ENCODE data around the gene PDZRN4.

Gene PDZRN4

GRCh38 chr12:41193311-41193710 is 5.2 kb downstream of the PDZRN4 start:
- DNase-seq (ENCODE audit: low read depth): no peak
- H3K4me3 ChIP-seq (replicated peaks; ENCODE audit: low read depth, low read length): no peak overlapping the region
- TF ChIP-seq CTCF (IDR thresholded peaks at IDR 0.05; ENCODE audit: low read length, missing control alignments): no peak

- no peak for DNase-seq (ENCODE audit: low read depth)
- TF ChIP-seq CTCF (IDR thresholded peaks at IDR 0.05; ENCODE audit: low read length, missing control alignments): no peak
- no peak overlapping the region for H3K4me3 ChIP-seq (replicated peaks; ENCODE audit: low read depth, low read length)
Observed at GRCh38 chr12:41202051-41202450, 13.9 kb downstream of the PDZRN4 start.

DNA sequence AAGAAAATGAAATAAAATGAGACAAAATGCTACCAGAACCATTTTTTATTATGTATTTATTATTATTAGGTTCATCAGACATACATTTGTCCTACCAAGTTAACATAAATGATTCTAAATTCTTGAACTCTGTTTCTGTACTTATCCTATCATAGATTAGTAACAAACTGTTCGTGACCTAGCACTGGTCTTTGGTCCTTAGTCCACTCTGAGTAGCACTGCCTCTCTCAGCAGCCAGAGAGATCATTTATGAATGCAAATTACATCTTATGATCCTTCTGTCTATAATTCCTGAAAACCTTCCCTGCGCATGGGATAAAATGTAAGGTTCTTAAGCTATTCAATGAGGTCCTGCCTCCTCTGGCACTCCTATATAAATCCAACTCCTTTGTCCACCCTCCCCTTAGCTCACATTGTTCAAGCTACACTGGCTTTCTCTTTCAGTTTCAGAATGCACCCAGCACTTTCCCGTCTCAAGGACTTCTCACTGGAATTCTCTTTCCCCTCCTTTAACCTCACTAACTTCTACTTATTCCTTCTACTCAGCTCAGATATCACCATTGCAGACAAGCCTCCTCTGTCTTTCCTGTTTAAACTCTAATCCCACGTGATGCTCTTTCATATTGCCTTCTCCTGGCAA is 17.1 kb downstream of the PDZRN4 start:
- TF ChIP-seq CTCF (IDR thresholded peaks at IDR 0.05; ENCODE audit: low read length, missing control alignments): no peak
- DNase-seq (ENCODE audit: low read depth): no peak

DNA sequence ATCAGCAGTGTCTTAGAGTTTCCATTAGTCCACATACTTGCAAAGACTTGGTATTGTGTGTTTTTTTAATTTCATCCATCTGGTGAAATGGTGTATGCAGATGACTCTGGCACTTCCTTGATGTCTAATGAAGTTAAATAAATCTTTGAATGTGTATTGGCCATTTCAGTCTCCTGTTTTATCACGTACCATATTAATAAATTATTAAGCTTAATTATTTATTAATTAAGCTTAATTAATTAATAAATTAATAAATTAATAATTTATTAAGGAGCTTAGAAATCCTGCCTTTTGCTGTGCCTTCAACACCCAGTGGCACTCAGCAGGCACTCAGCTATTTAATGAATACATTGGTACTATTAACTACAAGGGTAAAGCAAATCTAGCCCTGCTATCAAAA is 18.2 kb downstream of the PDZRN4 start:
- no peak overlapping the region for H3K4me3 ChIP-seq (replicated peaks; ENCODE audit: low read depth, low read length)
- no peak for DNase-seq (ENCODE audit: low read depth)
- TF ChIP-seq CTCF (IDR thresholded peaks at IDR 0.05; ENCODE audit: low read length, missing control alignments): no peak

More for the DNA sequence above, 17.1 kb downstream of the PDZRN4 start:
- no peak overlapping the region for H3K4me3 ChIP-seq (replicated peaks; ENCODE audit: low read depth, low read length)

DNA sequence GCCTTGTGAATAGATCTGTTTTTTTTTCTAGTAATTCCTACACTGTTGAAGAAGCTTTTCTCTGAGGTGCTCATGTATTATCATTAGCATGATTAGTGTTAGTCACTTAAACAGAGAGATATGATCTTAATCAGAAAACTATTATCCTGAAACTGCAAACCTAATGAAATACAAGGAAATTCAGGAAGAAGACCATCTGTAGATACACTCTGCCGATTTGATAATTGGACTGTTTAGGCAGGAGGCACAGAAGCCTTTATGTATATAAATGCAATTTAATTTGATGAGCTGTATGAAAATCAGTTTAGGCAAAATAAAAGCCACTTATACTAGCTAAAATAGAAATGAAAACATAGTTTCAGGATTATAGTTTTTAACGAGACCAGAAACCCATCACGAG is 23.3 kb downstream of the PDZRN4 start:
- TF ChIP-seq CTCF (IDR thresholded peaks at IDR 0.05; ENCODE audit: low read length, missing control alignments): no peak
- no peak overlapping the region for H3K4me3 ChIP-seq (replicated peaks; ENCODE audit: low read depth, low read length)
- no peak for DNase-seq (ENCODE audit: low read depth)

GRCh38 chr12:41212625-41213024 is 24.5 kb downstream of the PDZRN4 start:
- no peak for DNase-seq (ENCODE audit: low read depth)
- no peak overlapping the region for H3K4me3 ChIP-seq (replicated peaks; ENCODE audit: low read depth, low read length)
- TF ChIP-seq CTCF (IDR thresholded peaks at IDR 0.05; ENCODE audit: low read length, missing control alignments): no peak

DNA sequence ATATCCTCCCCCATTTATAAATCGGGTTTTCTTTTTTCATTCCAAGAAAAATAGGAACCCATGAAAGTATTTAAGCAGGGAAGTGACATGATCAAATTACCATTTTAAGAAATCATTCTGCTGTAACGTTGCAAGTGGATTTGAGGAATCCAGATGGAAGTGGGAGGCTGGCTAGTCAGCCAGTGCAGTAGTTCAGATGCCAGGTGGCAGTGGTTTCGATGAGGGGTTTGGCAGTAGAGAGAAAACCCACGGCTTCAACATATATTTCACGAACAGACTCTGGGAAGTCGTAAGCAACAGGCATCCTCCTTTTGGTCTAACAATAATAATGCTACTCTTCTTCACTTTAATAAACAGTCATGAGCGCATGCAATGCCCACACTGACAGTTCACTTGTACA is 25.0 kb downstream of the PDZRN4 start:
- no peak overlapping the region for H3K4me3 ChIP-seq (replicated peaks; ENCODE audit: low read depth, low read length)
- TF ChIP-seq CTCF (IDR thresholded peaks at IDR 0.05; ENCODE audit: low read length, missing control alignments): no peak
- DNase-seq (ENCODE audit: low read depth): no peak

Data from fibroblast of pulmonary artery (primary cell).